ENCODE measurements around the gene PNMA8A.

DNA sequence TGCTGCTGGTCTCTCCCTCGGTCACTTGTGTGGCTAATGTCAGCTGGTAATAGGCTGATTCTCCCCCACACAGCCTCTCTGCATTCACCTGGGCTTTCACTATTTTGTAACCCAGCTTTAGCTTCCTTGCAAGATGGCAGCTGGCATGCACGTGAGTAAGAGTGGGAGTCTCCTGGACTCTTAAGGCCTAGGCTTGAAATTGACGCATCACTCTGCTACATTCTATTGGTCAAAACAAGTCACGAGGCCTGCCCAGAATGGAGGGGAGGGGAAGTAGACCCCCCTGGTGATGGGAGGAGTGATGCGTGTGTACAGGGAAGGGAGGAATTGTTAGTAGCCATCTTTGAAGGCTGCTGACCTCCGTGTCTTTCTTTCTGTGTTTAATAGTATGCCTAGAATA is 49.3 kb upstream of the PNMA8A start:
- TF ChIP-seq POLR2A (IDR thresholded peaks at IDR 0.05; ENCODE audit: low read length) (no peak), GATA1 (IDR thresholded peaks at IDR 0.05; ENCODE audit: low read depth, low read length) (no peak)

Measured in erythroblast (primary cell).